GM18870 (cell line): ENCODE results near the gene ITM2A.

Source experiments
- ATAC-seq: cut with Tn5 transposase; IDR thresholded peaks from one replicate; pipeline ENCODE4 v1.9.1; 2021; ENCODE audit warnings: moderate library complexity; ENCODE audit not compliant: unreplicated experiment

The ITM2A gene

GRCh38 chrX:79325263-79325958 is 41.7 kb downstream of the ITM2A start:
- ATAC-seq, result no peak
